ENCODE measurements around the gene SMKR1.
"Not testable (repeated sequence)": the region's sequence is repeated elsewhere in the genome, so short reads cannot be mapped to it uniquely, and the experiment has no call there.

SMKR1 gene

DNA sequence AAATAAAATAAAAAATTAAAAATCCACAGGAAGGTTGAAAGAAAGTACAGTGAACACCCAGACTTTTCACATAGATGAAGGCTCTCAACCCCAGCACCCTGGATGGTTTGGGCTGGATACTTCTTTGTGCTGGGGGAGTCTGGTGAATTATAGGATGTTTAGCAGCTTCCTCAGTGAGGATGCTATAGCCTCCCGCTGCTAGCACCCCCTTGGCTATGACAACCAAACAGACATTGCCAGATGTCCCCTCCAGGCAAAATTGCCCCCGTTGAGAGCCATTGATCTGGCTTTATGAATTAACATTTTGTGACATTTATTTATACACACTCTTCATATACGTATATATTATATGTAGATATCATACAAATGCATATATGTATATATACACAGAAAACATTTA is 21.6 kb downstream of the SMKR1 start:
- H3K9me2 ChIP-seq (replicated peaks; ENCODE audit: low read depth, low read length) = no peaks in the 10 kb centered on the region
- no peak overlapping the region for H3K4me3 ChIP-seq (ENCODE audit: low read length, poor library complexity, severe bottlenecking)
- no peaks in the 10 kb centered on the region for H3K9me3 ChIP-seq (ENCODE audit: insufficient read depth, low read depth, low read length)
- H3K9ac ChIP-seq (ENCODE audit: low read depth, low read length, poor library complexity, severe bottlenecking) = no peak overlapping the region
- H3K79me2 ChIP-seq (ENCODE audit: insufficient read depth, low read length) = no peaks in the 10 kb centered on the region
- H2AFZ ChIP-seq (ENCODE audit: low read length) = no peak overlapping the region
- H3F3A ChIP-seq (ENCODE audit: low read depth) = no peaks in the 10 kb centered on the region
- TF ChIP-seq, protein P1, sequence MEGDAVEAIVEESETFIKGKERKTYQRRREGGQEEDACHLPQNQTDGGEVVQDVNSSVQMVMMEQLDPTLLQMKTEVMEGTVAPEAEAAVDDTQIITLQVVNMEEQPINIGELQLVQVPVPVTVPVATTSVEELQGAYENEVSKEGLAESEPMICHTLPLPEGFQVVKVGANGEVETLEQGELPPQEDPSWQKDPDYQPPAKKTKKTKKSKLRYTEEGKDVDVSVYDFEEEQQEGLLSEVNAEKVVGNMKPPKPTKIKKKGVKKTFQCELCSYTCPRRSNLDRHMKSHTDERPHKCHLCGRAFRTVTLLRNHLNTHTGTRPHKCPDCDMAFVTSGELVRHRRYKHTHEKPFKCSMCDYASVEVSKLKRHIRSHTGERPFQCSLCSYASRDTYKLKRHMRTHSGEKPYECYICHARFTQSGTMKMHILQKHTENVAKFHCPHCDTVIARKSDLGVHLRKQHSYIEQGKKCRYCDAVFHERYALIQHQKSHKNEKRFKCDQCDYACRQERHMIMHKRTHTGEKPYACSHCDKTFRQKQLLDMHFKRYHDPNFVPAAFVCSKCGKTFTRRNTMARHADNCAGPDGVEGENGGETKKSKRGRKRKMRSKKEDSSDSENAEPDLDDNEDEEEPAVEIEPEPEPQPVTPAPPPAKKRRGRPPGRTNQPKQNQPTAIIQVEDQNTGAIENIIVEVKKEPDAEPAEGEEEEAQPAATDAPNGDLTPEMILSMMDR (conservative IDR thresholded peaks at IDR 0.05; ENCODE audit: low read length) = no peak
- TF ChIP-seq EZH2phosphoT487 (IDR thresholded peaks at IDR 0.05; ENCODE audit: borderline replicate concordance) = no peak
- H4K20me1 ChIP-seq (ENCODE audit: insufficient read depth, low read length, poor library complexity, severe bottlenecking) = no peaks in the 10 kb centered on the region
- H3K4me1 ChIP-seq (ENCODE audit: insufficient read depth, low read length, poor library complexity, severe bottlenecking) = no peaks in the 10 kb centered on the region
- H3K27me3 ChIP-seq (ENCODE audit: insufficient read depth, low read length, poor library complexity, severe bottlenecking) = no peaks in the 10 kb centered on the region
- H3K4me2 ChIP-seq (ENCODE audit: low read depth, low read length, poor library complexity, severe bottlenecking) = no peak overlapping the region
- H3K36me3 ChIP-seq (ENCODE audit: insufficient read depth, low read length) = no peaks in the 10 kb centered on the region

DNA sequence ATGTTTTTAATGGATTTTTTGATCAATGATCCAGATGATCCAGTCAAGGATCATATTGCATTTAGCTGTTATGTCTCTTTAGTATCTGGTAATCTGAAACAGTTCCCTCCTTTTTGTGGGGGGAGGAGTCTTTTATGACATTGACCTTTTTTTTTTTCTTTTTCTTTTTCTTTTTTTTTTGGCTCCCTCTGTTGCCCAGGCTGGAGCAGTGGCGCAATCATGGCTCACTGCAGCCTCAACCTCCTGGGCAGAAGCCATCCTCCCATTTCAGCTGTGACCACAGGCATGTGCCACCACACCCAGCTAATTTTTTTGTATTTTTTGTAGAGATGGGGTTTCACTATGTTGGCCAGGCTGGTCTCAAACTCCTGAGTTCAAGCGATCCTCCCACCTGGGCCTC is 22.1 kb downstream of the SMKR1 start:
- H3K36me3 ChIP-seq (ENCODE audit: insufficient read depth, low read length); H2AFZ ChIP-seq (ENCODE audit: low read length); H3K9ac ChIP-seq (ENCODE audit: low read depth, low read length, poor library complexity, severe bottlenecking); H4K20me1 ChIP-seq (ENCODE audit: insufficient read depth, low read length, poor library complexity, severe bottlenecking); H3K4me3 ChIP-seq (ENCODE audit: low read length, poor library complexity, severe bottlenecking); H3K4me2 ChIP-seq (ENCODE audit: low read depth, low read length, poor library complexity, severe bottlenecking); H3K4me1 ChIP-seq (ENCODE audit: insufficient read depth, low read length, poor library complexity, severe bottlenecking); H3K27me3 ChIP-seq (ENCODE audit: insufficient read depth, low read length, poor library complexity, severe bottlenecking); H3K9me2 ChIP-seq (replicated peaks; ENCODE audit: low read depth, low read length); H3K79me2 ChIP-seq (ENCODE audit: insufficient read depth, low read length); H3F3A ChIP-seq (ENCODE audit: low read depth); H3K9me3 ChIP-seq (ENCODE audit: insufficient read depth, low read depth, low read length): not testable (repeated sequence)

DNA sequence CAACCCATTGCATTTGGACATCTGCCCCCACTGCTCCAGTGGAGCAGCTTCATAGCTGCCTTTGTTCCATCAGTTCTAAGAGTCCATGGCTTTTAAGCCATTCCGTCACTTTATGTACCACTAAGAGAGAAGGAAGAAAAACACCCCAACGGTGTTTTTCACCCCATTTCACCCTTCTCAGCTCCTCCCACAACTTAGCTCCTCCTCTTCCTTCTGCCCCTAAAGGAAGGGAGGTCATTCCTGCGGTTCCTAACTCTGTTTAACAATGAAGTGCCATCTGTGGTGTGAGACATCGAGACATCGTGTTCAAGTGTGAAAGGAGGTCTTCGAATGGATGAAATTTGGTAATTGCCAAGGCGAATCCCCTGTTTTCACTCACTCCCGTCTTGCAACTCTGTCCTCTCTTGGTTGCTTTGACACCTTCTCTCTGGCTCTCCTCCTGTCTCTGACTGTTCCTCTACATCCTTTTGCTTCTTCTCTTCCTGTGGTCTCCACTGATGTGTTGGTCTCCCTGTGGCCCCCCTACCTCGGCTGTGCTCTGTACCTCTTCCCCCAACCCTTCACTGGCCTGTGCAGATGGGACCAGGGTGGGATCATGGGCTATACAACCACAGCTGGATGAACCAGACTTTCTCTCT is 23.0 kb downstream of the SMKR1 start:
- H3F3A ChIP-seq (ENCODE audit: low read depth) = no peaks in the 10 kb centered on the region
- no peak overlapping the region for H3K9ac ChIP-seq (ENCODE audit: low read depth, low read length, poor library complexity, severe bottlenecking)
- peak overlapping the region; percentile 82 for H2AFZ ChIP-seq (ENCODE audit: low read length)
- H3K9me3 ChIP-seq (ENCODE audit: insufficient read depth, low read depth, low read length) = no peaks in the 10 kb centered on the region
- no peak overlapping the region for H3K4me3 ChIP-seq (ENCODE audit: low read length, poor library complexity, severe bottlenecking)
- no peaks in the 10 kb centered on the region for H3K27me3 ChIP-seq (ENCODE audit: insufficient read depth, low read length, poor library complexity, severe bottlenecking)
- H3K4me2 ChIP-seq (ENCODE audit: low read depth, low read length, poor library complexity, severe bottlenecking) = no peak overlapping the region
- no peaks in the 10 kb centered on the region for H3K79me2 ChIP-seq (ENCODE audit: insufficient read depth, low read length)
- no peaks in the 10 kb centered on the region for H3K36me3 ChIP-seq (ENCODE audit: insufficient read depth, low read length)
- TF ChIP-seq, protein P1 (conservative IDR thresholded peaks at IDR 0.05; ENCODE audit: low read length) = no peak
- no peak for TF ChIP-seq EZH2phosphoT487 (IDR thresholded peaks at IDR 0.05; ENCODE audit: borderline replicate concordance)
- H3K4me1 ChIP-seq (ENCODE audit: insufficient read depth, low read length, poor library complexity, severe bottlenecking) = no peaks in the 10 kb centered on the region
- H4K20me1 ChIP-seq (ENCODE audit: insufficient read depth, low read length, poor library complexity, severe bottlenecking) = no peaks in the 10 kb centered on the region
- no peaks in the 10 kb centered on the region for H3K9me2 ChIP-seq (replicated peaks; ENCODE audit: low read depth, low read length)

DNA sequence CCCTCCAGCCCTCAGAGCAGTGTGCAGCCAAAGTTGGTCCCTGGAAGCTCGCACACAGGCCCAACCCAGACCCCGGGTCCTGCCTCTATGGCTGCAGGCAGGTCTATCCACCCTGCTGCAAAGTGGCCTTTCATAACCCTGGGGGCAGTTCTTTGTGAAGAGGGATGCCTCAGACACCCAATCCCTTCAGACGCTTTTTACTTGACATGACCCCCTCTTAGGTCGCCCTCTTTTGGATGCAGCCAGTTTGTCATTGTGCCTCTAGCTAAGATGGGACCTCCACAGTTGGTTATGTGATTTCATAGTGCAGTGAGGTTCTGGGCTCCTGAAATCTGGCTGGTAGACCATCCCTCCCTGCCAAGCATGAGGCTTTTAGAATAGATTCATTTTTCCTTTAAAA is 27.3 kb downstream of the SMKR1 start:
- H4K20me1 ChIP-seq (ENCODE audit: insufficient read depth, low read length, poor library complexity, severe bottlenecking) = no peaks in the 10 kb centered on the region
- H3K36me3 ChIP-seq (ENCODE audit: insufficient read depth, low read length) = no peaks in the 10 kb centered on the region
- H2AFZ ChIP-seq (ENCODE audit: low read length) = no peak overlapping the region
- no peak overlapping the region for H3K9ac ChIP-seq (ENCODE audit: low read depth, low read length, poor library complexity, severe bottlenecking)
- H3F3A ChIP-seq (ENCODE audit: low read depth) = no peaks in the 10 kb centered on the region
- H3K27me3 ChIP-seq (ENCODE audit: insufficient read depth, low read length, poor library complexity, severe bottlenecking) = no peaks in the 10 kb centered on the region
- no peak overlapping the region for H3K4me2 ChIP-seq (ENCODE audit: low read depth, low read length, poor library complexity, severe bottlenecking)
- TF ChIP-seq EZH2phosphoT487 (IDR thresholded peaks at IDR 0.05; ENCODE audit: borderline replicate concordance) = no peak
- TF ChIP-seq, protein P1 (conservative IDR thresholded peaks at IDR 0.05; ENCODE audit: low read length) = 0 out of 2 replicates have a peak, but pooled peaks have one; percentile 16
- no peaks in the 10 kb centered on the region for H3K9me2 ChIP-seq (replicated peaks; ENCODE audit: low read depth, low read length)
- H3K79me2 ChIP-seq (ENCODE audit: insufficient read depth, low read length) = no peaks in the 10 kb centered on the region
- H3K9me3 ChIP-seq (ENCODE audit: insufficient read depth, low read depth, low read length) = no peaks in the 10 kb centered on the region
- H3K4me3 ChIP-seq (ENCODE audit: low read length, poor library complexity, severe bottlenecking) = no peak overlapping the region
- H3K4me1 ChIP-seq (ENCODE audit: insufficient read depth, low read length, poor library complexity, severe bottlenecking) = no peaks in the 10 kb centered on the region

Data from Loucy (cell line).